Right ventricle myocardium superior (tissue), 1 donor: ENCODE results near the gene DMD. TPM values are rescaled to one million over a fixed set of nuclear protein-coding genes. Genes with fewer than 3 reads are reported as not detected.
"Not testable (repeated sequence)": the region's sequence is repeated elsewhere in the genome, so short reads cannot be mapped to it uniquely, and the experiment has no call there.

Experiments
- ATAC-seq: fragments of 200-7000 bp; cut with Tn5 transposase; one replicate; pipeline ENCODE4 v1.9.1; 2020; ENCODE audit warnings: mild to moderate bottlenecking; ENCODE audit not compliant: poor library complexity
- DNase-seq: peaks from one replicate; pipeline ENCODE4 v3.0.0-alpha.2; 2020
- intact Hi-C: fragments of 100-400 bp; cut with DNase I; formaldehyde crosslinking; loops from one replicate; pipeline ENCODE4 v1.11.2; 2022
- total RNA-seq: library from RNA; stranded (reverse); fragmentation: NEBNext Ultra II Directional; extraction: Animal tissue kit (Norgen Biotek cat#: 25700); gene quantifications from one replicate; pipeline ENCODE4 v1.2.1, GENCODE V29; 2021
- donor health status: DM: no; HTN: yes; CAD: no; lungs with severe emphysema.

The DMD gene
- total RNA-seq, 1 donor from 2014 or later = 135 TPM

- DNase-seq (no peak), ATAC-seq (no peak)
- intact Hi-C loops = no loop called here
Measured at GRCh38 chrX:32749070-32749469, 462.3 kb downstream of the DMD start.

DNA sequence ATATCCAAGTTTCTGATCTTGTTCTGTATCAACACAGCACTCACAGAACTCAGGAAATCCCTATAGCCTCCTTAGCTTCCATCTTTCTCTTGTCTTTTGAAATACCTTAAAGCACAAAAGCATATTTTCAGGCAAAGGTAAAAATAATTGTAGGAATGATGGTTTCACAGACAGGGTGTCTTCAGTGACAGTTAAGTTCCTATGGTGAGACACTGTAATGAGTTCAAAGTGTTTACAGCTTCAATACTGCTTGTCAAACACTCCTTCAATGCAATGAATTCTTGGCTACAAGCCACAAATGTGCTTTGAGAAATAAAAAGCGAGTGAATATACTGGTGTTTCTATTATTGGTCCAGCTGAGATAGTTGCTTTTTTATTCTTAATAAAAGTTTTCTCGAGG, 466.0 kb downstream of the DMD start:
- ATAC-seq (no peak), DNase-seq (no peak)
- intact Hi-C loops = no loop called here

DNA sequence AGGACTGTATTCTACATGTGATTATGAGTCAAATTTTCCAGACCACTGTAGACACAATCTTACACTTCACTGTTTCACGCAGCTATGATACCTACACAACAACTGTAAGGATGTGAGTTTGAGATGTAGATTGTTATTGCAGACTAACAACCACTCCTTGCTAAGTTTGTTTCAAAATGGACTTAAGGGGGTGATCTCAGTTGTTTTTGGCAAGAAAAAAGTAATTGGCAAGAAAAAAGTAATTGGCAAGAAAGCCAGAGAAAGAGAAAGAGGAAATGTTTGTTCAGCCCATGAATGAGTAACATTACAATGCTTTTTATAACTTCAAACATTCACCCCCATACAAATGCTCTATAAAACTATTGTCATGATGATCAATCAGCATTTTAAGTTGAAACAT, 466.4 kb downstream of the DMD start:
- ATAC-seq (no peak), DNase-seq (no peak)
- intact Hi-C loops = no loop called here

- DNase-seq (no peak), ATAC-seq (no peak)
- intact Hi-C loops = no loop called here
Measured at GRCh38 chrX:32741910-32742309, 469.4 kb downstream of the DMD start.

DNA sequence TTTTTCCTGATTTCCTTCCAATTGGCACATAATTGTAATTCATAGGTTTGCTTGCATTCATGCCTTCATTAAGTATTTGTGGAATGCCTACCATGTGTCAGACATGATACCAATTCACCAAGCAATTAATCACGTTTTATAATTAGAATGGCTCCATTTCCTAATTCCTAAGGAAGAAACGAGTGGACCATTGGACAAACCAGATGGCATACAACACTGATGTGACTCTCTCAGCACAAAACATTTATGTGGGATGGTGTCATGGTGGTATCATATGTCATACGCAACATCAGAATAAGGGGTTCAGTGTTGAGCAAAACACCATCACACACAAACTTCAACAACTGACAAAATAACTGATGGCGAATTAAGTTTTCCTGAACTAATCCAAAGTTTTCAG, 502.8 kb downstream of the DMD start:
- no peak for DNase-seq
- ATAC-seq = no peak
- intact Hi-C loops = no loop called here

DNA sequence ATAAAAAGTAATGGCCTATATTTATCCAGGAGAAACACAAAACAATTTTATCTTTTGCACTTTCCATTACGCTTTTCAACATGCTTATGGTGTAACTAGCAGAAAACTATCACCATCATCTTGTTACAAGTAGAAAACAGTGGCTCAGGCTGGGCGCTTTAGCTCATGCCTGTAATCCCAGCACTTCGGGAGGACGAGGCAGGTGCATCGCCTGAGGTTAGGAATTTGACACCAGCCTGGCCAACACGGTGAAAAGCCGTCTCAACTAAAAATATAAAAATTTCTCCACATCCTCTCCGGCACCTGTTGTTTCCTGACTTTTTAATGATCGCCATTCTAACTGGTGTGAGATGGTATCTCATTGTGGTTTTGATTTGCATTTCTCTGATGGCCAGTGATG, 506.0 kb downstream of the DMD start:
- intact Hi-C loops, DNase-seq, ATAC-seq: not testable (repeated sequence)

DNA sequence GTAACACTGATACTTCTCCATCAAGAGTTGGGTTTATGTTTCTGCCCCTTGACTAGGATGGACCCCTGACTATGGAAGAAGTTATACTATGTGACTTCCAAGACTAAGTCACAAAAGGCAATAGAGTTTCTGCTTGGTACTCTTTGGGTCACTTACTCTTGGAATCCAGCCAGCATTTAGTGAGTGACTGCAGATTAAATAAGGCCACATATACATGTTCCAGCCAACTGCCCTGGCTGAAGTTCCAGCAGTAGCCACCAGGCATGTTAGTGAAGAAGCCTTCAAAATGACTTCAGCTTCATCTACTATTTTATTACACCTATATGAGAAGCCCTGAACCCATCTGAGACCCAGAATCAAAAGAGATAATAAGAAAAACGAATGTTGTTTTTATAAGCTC, 524.0 kb downstream of the DMD start:
- ATAC-seq = no peak
- no peak for DNase-seq
- intact Hi-C loops = no loop called here

GRCh38 chrX:32678487-32678886, 532.9 kb downstream of the DMD start:
- no peak for ATAC-seq
- intact Hi-C loops = no loop called here
- no peak for DNase-seq

DNA sequence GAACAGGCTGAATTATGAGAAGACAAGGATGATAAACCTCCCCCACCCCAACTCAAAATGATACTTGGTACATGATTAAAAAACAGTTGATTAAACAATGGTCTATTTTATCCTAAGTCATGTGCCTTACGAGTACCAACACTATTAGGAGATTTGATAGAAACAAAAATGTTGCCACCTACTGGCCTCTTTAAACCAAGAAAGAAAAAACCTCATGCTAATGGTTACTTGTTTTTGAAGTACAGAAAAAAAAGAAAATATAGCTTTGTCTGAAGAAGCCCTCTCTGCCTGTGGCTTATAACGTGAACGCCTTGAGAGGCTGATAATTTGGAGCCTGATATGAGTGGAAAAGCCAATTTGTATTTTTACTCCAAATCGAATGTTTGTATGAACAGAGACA, 538.2 kb downstream of the DMD start:
- no peak for DNase-seq
- ATAC-seq = no peak
- intact Hi-C loops = no loop called here

DNA sequence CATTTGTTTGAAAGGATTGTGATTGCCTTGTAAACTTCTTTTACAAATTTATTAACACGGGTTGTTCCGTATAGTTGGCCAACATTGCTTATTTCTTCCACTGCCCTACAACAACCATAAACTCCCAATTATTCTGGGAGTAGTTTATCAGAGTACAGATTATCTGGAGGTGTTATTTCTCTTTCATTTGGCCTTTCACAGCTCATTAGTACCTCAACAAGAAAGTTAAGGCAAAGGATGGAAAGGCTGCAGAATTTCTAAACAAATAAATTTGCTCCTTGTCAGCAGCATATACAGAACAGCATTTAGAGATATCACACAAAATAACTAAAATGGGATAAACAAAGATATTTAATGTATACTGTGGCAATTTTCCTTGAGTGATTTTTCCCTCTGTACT, 548.8 kb downstream of the DMD start:
- DNase-seq = no peak
- intact Hi-C loops = no loop called here

GRCh38 chrX:32644476-32645245, 566.7 kb downstream of the DMD start:
- ATAC-seq (no peak), DNase-seq (no peak)
- intact Hi-C loops = no loop called here

More for the DNA sequence above, 548.8 kb downstream of the DMD start:
- ATAC-seq = no peak

GRCh38 chrX:32642283-32642682, 569.1 kb downstream of the DMD start:
- no peak for ATAC-seq
- DNase-seq = no peak
- intact Hi-C loops = no loop called here

- intact Hi-C loops = no loop called here
- ATAC-seq = no peak
- no peak for DNase-seq
Measured at GRCh38 chrX:32618154-32618553, 593.2 kb downstream of the DMD start.

DNA sequence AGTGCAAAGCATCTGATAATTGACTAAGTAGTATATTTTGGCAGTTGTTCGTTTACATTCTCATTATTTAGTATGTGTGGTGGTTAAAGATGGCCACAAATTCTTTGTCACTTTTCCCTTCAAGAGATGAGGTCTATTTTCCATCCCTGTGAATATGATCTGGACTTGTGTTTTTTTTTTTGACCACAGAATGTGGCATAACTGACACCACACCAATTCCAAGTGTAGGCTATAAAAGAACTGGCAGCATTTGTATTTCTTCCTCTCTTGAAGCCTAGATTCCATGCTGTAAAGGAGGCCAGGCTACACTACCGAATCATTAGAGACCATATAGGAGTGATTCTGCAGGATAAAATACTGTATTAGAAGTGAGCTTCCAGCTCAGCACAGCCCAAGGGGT, 596.6 kb downstream of the DMD start:
- no peak for DNase-seq
- intact Hi-C loops = no loop called here
- ATAC-seq = no peak

DNA sequence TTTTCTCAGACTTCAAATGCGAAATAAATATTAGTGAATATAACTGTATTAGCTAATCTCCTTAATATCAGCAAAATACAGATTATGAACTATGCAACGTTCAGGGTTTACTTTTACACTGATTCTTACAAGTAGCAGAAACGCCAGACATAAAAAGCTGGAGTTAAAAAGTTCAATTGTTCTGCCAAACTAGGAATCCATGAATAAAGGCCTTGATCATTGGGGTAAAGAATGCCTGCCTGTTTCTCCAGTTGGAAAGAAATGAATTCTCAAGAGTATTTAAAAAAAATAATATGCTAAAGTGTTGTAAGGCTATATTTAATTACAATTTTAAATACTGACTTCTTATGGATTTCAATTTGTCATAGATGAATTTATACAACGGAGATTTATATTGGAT, 612.2 kb downstream of the DMD start:
- DNase-seq (no peak), ATAC-seq (no peak)
- intact Hi-C loops = no loop called here

DNA sequence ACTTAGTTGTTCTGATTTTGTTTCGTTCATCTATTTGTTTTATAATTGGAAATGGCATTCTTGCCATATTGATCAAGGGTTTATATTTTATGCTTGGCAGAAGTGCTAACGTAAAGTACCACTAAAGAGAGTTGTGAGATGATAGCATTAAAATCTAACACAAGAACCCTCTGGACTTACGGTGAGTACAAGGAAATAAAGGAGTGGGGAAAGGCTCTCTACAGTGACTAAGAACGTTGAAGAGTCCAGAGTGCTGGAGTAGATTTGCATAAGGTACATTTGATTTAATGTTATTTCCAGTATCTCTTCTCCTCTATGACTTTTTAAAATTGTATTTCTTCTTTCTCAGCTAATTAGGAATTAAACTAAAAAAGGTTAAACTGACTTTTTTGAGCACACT, 612.6 kb downstream of the DMD start:
- DNase-seq = no peak
- intact Hi-C loops = no loop called here
- ATAC-seq = no peak

DNA sequence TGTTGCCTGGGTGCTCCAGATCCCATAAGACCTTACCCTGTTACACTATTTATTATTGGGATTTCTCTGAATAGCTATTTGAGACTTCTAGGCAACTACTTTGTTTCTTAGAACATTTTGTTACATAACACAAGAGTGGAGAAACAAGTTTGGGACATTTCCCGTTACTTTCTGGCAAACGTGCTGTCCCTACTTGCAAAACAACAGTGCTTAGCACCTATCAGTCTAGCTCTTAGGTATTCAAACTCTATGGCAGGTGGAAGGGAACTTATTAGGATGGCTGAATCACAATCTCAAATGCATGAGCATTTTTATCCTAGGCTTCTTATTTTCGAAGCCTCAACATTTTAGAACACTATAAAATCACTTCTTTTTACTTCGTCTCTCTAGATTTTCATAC, 613.6 kb downstream of the DMD start:
- ATAC-seq (no peak), DNase-seq (no peak)
- intact Hi-C loops = no loop called here

- ATAC-seq (no peak), DNase-seq (no peak)
- intact Hi-C loops = no loop called here
Measured at GRCh38 chrX:32592786-32593185, 618.6 kb downstream of the DMD start.

DNA sequence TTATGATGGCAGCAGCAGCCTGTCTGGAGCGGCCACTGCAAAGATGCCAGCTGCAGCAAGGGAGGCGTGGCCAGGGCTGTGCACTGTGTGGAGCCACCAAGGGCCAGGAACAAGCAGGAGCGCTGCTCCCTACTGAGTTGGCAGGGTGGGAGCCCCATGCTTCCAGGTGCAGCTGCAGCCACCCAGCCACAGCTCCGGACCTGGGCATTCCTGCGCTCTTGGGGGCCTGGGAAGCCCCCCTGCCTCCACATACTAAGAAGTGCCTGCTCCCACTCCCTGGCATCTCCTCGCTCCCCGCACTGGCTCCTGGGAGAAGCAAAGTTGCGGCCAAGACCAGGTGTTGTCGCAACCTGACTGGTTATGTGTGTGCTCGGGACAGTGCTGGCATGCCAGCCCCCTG, 619.8 kb downstream of the DMD start:
- ATAC-seq = no peak
- intact Hi-C loops = no loop called here
- DNase-seq = no peak

DNA sequence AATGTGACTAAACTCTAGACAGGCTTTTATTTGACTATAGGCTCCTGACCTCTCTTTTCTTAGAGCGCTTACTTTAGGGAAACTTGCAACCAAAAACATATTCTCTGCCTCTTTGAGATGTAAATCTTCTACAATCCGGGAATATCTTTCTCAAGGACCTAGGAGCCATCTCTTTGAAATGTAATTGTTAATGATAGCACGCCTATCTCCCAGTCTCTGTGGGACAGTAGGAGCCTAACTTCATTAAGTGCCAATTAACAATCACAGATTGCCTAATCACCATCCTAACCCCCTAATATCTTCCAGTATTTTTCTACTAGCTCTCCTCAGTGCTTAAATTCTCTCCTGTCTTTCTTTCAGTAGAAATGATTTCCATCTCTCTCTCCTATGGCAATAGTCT, 628.6 kb downstream of the DMD start:
- DNase-seq = no peak
- intact Hi-C loops = no loop called here
- ATAC-seq = no peak

GRCh38 chrX:32576885-32577284, 634.5 kb downstream of the DMD start:
- no peak for DNase-seq
- intact Hi-C loops = no loop called here
- ATAC-seq = no peak
